CD4-positive, alpha-beta T cell treated with Interleukin-1 beta for 1 hour (primary cell): ENCODE data around the gene ZNF883.

ENCODE experiments used
- DNase-seq, 2 donors: peaks; one replicate each; pipeline ENCODE4 v3.0.0-alpha.2; 2020 to 2022

Gene ZNF883

GRCh38 chr9:112917047-112917986, 94.7 kb downstream of the ZNF883 start:
- DNase-seq, result no peak

GRCh38 chr9:112914524-112914923, 97.5 kb downstream of the ZNF883 start:
- no peak for DNase-seq

GRCh38 chr9:112913326-112913725, 98.7 kb downstream of the ZNF883 start:
- DNase-seq, result no peak

GRCh38 chr9:112912636-112913035, 99.4 kb downstream of the ZNF883 start:
- no peak for DNase-seq

- DNase-seq, result no peak
These were observed 100.3 kb downstream of the ZNF883 start for GRCh38 chr9:112911736-112912135.
